ENCODE results near the gene C1QTNF5. TPM values are rescaled to one million over a fixed set of nuclear protein-coding genes. Genes with fewer than 3 reads are reported as not detected.

Gene C1QTNF5
- total and polyA plus RNA-seq, 2 donors from 2014 or later = 40.4 to 42.8 TPM

- DNase-seq (no peak), FAIRE-seq (no peak)
- H3K9me3 ChIP-seq (ENCODE audit: control insufficient read depth in 2 of 3, insufficient read depth in 1 of 3, low read length in 3 of 3) = no peaks in the 10 kb centered on the region
- H3K9ac ChIP-seq (ENCODE audit: low read length in 3 of 3) = no peak overlapping the region
- H3K4me1 ChIP-seq (ENCODE audit: control insufficient read depth in 2 of 3, insufficient read depth in 2 of 3, low read depth in 1 of 3, low read length in 3 of 3) = peaks cover 0 to 8% (median 4%) of the 10 kb centered on the region in 3 donors
- TF ChIP-seq CTCF (IDR thresholded peaks at IDR 0.05; ENCODE audit: borderline replicate concordance, extremely low read depth, insufficient read depth) = no peak
- intact Hi-C loops (cut with DNase I) = no loop called here
- no peak overlapping the region for H3K4me3 ChIP-seq (ENCODE audit: low read length in 3 of 3)
- H3K27me3 ChIP-seq (ENCODE audit: control insufficient read depth, insufficient read depth, low read length) = no peaks in the 10 kb centered on the region
- H3K27ac ChIP-seq (ENCODE audit: low read depth in 2 of 2, low read length in 2 of 2) = no peak overlapping the region
- H3K36me3 ChIP-seq (ENCODE audit: control insufficient read depth in 2 of 3, insufficient read depth in 3 of 3, low read length in 3 of 3) = no peaks in the 10 kb centered on the region
Measured at GRCh38 chr11:119310682-119311052, 30.0 kb downstream of the C1QTNF5 start.

- H3K36me3 ChIP-seq (ENCODE audit: control insufficient read depth in 2 of 3, insufficient read depth in 3 of 3, low read length in 3 of 3) = no peaks in the 10 kb centered on the region
- no peak overlapping the region for H3K9ac ChIP-seq (ENCODE audit: low read length in 3 of 3)
- no peaks in the 10 kb centered on the region for H3K9me3 ChIP-seq (ENCODE audit: control insufficient read depth in 2 of 3, insufficient read depth in 1 of 3, low read length in 3 of 3)
- H3K4me3 ChIP-seq (ENCODE audit: low read length in 3 of 3) = no peak overlapping the region
- H3K4me1 ChIP-seq (ENCODE audit: control insufficient read depth in 2 of 3, insufficient read depth in 2 of 3, low read depth in 1 of 3, low read length in 3 of 3) = peaks cover 0 to 4% (median 0%) of the 10 kb centered on the region in 3 donors
- no peak for FAIRE-seq
- DNase-seq = no peak
- no peaks in the 10 kb centered on the region for H3K27me3 ChIP-seq (ENCODE audit: control insufficient read depth, insufficient read depth, low read length)
- no peak for TF ChIP-seq CTCF (IDR thresholded peaks at IDR 0.05; ENCODE audit: borderline replicate concordance, extremely low read depth, insufficient read depth)
- H3K27ac ChIP-seq (ENCODE audit: low read depth in 2 of 2, low read length in 2 of 2) = no peak overlapping the region
- intact Hi-C loops (cut with DNase I) = no loop called here
Measured at GRCh38 chr11:119309953-119310681, 30.6 kb downstream of the C1QTNF5 start.

GRCh38 chr11:119309411-119309810 is 31.3 kb downstream of the C1QTNF5 start:
- intact Hi-C loops (cut with DNase I) = no loop called here
- TF ChIP-seq CTCF (IDR thresholded peaks at IDR 0.05; ENCODE audit: borderline replicate concordance, extremely low read depth, insufficient read depth) = no peak
- Histone ChIP-seq H3K4me3 (ENCODE audit: low read length in 3 of 3) (no peak overlapping the region), H3K4me1 (ENCODE audit: control insufficient read depth in 2 of 3, insufficient read depth in 2 of 3, low read depth in 1 of 3, low read length in 3 of 3) (no peaks in the 10 kb centered on the region), H3K9ac (ENCODE audit: low read length in 3 of 3) (no peak overlapping the region), H3K9me3 (ENCODE audit: control insufficient read depth in 2 of 3, insufficient read depth in 1 of 3, low read length in 3 of 3) (no peaks in the 10 kb centered on the region), H3K27me3 (ENCODE audit: control insufficient read depth, insufficient read depth, low read length) (no peaks in the 10 kb centered on the region), H3K36me3 (ENCODE audit: control insufficient read depth in 2 of 3, insufficient read depth in 3 of 3, low read length in 3 of 3) (no peaks in the 10 kb centered on the region), H3K27ac (ENCODE audit: low read depth in 2 of 2, low read length in 2 of 2) (no peak overlapping the region)
- no peak for DNase-seq
- FAIRE-seq = no peak
